ENCODE results near the gene ZNF93. TPM values are rescaled to one million over a fixed set of nuclear protein-coding genes. Genes with fewer than 3 reads are reported as not detected.

Gene ZNF93
- total and polyA plus RNA-seq, 2 of the 4 experiments (the other 2 are of a cell fraction): 3.7 to 10.6 TPM

- H3K27me3 ChIP-seq (ENCODE audit: control insufficient read depth, insufficient read depth, low read length): no peaks in the 10 kb centered on the region
- H4K5ac ChIP-seq (ENCODE audit: low read depth, low read length): no peak overlapping the region
- WGBS, 2 experiments (ENCODE audit: extremely low coverage in 2 of 2, insufficient read length in 1 of 2): 30% methylated on average over 2 of the region's 4 CpGs; no CpG with 5 or more reads in 1 of the 2 experiments
- in situ Hi-C loops (cut with MboI; ENCODE audit: low sequenced_read_pairs) (no loop called here), dilution Hi-C loops (cut with HindIII; ENCODE audit: low sequenced_read_pairs, unreplicated experiment) (no loop called here), intact Hi-C loops (cut with micrococcal nuclease) (no loop called here)
- H2BK120ac ChIP-seq (ENCODE audit: low read depth, low read length): no peak overlapping the region
- ChIA-PET CTCF (no interaction called here), POLR2A (ENCODE audit: unreplicated experiment) (no interaction called here)
- H3K4me3 ChIP-seq (ENCODE audit: insufficient read depth, low read depth, low read length): no peak overlapping the region
- no peak for DNase-seq
- H3K56ac ChIP-seq (ENCODE audit: extremely low read depth, insufficient read depth, low read length): no peak overlapping the region
- H2BK15ac ChIP-seq (ENCODE audit: low read depth, low read length): no peak overlapping the region
- no peak overlapping the region for H3K23ac ChIP-seq (ENCODE audit: low read depth, low read length)
- no peaks in the 10 kb centered on the region for H3K79me1 ChIP-seq (ENCODE audit: low read depth in 1 of 2, low read length in 2 of 2)
- no peak overlapping the region for H3K27ac ChIP-seq (ENCODE audit: insufficient read depth, low read length)
- H3K9ac ChIP-seq (ENCODE audit: low read depth, low read length): no peak overlapping the region
- no peaks in the 10 kb centered on the region for H3K9me1 ChIP-seq (ENCODE audit: insufficient read depth, low read length)
- H4K8ac ChIP-seq (ENCODE audit: low read depth in 2 of 2, low read length in 2 of 2): no peak overlapping the region
- H3K14ac ChIP-seq (replicated peaks; ENCODE audit: low read depth, low read length): no peak overlapping the region
- no peak overlapping the region for H2AK5ac ChIP-seq (ENCODE audit: low read depth, low read length)
- TF ChIP-seq, protein P1, sequence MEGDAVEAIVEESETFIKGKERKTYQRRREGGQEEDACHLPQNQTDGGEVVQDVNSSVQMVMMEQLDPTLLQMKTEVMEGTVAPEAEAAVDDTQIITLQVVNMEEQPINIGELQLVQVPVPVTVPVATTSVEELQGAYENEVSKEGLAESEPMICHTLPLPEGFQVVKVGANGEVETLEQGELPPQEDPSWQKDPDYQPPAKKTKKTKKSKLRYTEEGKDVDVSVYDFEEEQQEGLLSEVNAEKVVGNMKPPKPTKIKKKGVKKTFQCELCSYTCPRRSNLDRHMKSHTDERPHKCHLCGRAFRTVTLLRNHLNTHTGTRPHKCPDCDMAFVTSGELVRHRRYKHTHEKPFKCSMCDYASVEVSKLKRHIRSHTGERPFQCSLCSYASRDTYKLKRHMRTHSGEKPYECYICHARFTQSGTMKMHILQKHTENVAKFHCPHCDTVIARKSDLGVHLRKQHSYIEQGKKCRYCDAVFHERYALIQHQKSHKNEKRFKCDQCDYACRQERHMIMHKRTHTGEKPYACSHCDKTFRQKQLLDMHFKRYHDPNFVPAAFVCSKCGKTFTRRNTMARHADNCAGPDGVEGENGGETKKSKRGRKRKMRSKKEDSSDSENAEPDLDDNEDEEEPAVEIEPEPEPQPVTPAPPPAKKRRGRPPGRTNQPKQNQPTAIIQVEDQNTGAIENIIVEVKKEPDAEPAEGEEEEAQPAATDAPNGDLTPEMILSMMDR (conservative IDR thresholded peaks at IDR 0.05; ENCODE audit: low read depth, low read length): no peak
- TF ChIP-seq SMC3 (IDR thresholded peaks at IDR 0.05; ENCODE audit: low read depth, low read length): no peak
- TF ChIP-seq MXI1 (IDR thresholded peaks at IDR 0.05; ENCODE audit: borderline replicate concordance, low read depth, low read length): no peak
- TF ChIP-seq MAZ (IDR thresholded peaks at IDR 0.05; ENCODE audit: borderline replicate concordance, low read depth, low read length): no peak
- no peak for TF ChIP-seq USF2 (IDR thresholded peaks at IDR 0.05; ENCODE audit: low read depth, low read length)
- no peak for TF ChIP-seq RCOR1 (IDR thresholded peaks at IDR 0.05; ENCODE audit: insufficient replicate concordance, low read length)
- no peak for TF ChIP-seq BHLHE40 (IDR thresholded peaks at IDR 0.05; ENCODE audit: low read depth, low read length)
- no peak for TF ChIP-seq MAFK (IDR thresholded peaks at IDR 0.05; ENCODE audit: low read depth, low read length)
- TF ChIP-seq CEBPB (IDR thresholded peaks at IDR 0.05; ENCODE audit: low read depth, low read length): no peak
- no peak for TF ChIP-seq ELK1 (IDR thresholded peaks at IDR 0.05; ENCODE audit: borderline replicate concordance, low read depth, low read length)
- TF ChIP-seq RFX5 (IDR thresholded peaks at IDR 0.05; ENCODE audit: low read depth, low read length): no peak
- TF ChIP-seq FOS (IDR thresholded peaks at IDR 0.05; ENCODE audit: low read depth, low read length): no peak
- no peak for TF ChIP-seq RAD21 (IDR thresholded peaks at IDR 0.05; ENCODE audit: low read length)
- no peak for TF ChIP-seq POLR2A (IDR thresholded peaks at IDR 0.05; ENCODE audit: low read depth, low read length)
- TF ChIP-seq NFE2L2 (IDR thresholded peaks at IDR 0.05; ENCODE audit: low read depth, low read length): no peak
- TF ChIP-seq CHD1 (IDR thresholded peaks at IDR 0.05; ENCODE audit: low read depth, low read length): no peak
- no peaks in the 10 kb centered on the region for H3K36me3 ChIP-seq (ENCODE audit: control insufficient read depth, insufficient read depth, low read length)
- H4K20me1 ChIP-seq (ENCODE audit: insufficient read depth, low read length): no peaks in the 10 kb centered on the region
- no peak overlapping the region for H3K4me2 ChIP-seq (ENCODE audit: low read depth, low read length)
- no peak overlapping the region for H2AFZ ChIP-seq (replicated peaks; ENCODE audit: low read length, poor library complexity)
- no peaks in the 10 kb centered on the region for H3K4me1 ChIP-seq (ENCODE audit: control insufficient read depth, insufficient read depth, low read length)
- H4K91ac ChIP-seq (ENCODE audit: insufficient read depth, low read depth, low read length): no peak overlapping the region
- no TSS peak for BruUV-seq (replicated peaks)
- no peak for ATAC-seq (ENCODE audit: low read depth)
- H2AK9ac ChIP-seq (replicated peaks; ENCODE audit: low read depth, low read length, poor library complexity): no peak overlapping the region
- peaks cover 32% of the 10 kb centered on the region for H3K9me3 ChIP-seq (ENCODE audit: control insufficient read depth, insufficient read depth, low read length)
- no peak overlapping the region for H3K18ac ChIP-seq (ENCODE audit: low read depth, low read length)
- no peak overlapping the region for H3K4ac ChIP-seq (ENCODE audit: low read depth, low read length)
- H2BK20ac ChIP-seq (ENCODE audit: low read depth, low read length): no peak overlapping the region
- no peak overlapping the region for H2BK5ac ChIP-seq (ENCODE audit: low read depth, low read length, poor library complexity, severe bottlenecking)
These were observed 45.5 kb downstream of the ZNF93 start for GRCh38 chr19:19946226-19946625.
